GM21529 (cell line): ENCODE measurements around the gene LAMC3.
"Not testable (repeated sequence)": the region's sequence is repeated elsewhere in the genome, so short reads cannot be mapped to it uniquely, and the experiment has no call there.

ENCODE experiments used
- ATAC-seq: cut with Tn5 transposase; IDR thresholded peaks from one replicate; pipeline ENCODE4 v1.9.1; 2021; ENCODE audit not compliant: unreplicated experiment

LAMC3 gene

GRCh38 chr9:131114084-131114535 lies 105.1 kb downstream of the LAMC3 start:
- ATAC-seq: no peak

GRCh38 chr9:131115360-131115742 lies 106.4 kb downstream of the LAMC3 start:
- not testable (repeated sequence) for ATAC-seq

- no peak for ATAC-seq
Observed at GRCh38 chr9:131116281-131117120, 107.5 kb downstream of the LAMC3 start.

DNA sequence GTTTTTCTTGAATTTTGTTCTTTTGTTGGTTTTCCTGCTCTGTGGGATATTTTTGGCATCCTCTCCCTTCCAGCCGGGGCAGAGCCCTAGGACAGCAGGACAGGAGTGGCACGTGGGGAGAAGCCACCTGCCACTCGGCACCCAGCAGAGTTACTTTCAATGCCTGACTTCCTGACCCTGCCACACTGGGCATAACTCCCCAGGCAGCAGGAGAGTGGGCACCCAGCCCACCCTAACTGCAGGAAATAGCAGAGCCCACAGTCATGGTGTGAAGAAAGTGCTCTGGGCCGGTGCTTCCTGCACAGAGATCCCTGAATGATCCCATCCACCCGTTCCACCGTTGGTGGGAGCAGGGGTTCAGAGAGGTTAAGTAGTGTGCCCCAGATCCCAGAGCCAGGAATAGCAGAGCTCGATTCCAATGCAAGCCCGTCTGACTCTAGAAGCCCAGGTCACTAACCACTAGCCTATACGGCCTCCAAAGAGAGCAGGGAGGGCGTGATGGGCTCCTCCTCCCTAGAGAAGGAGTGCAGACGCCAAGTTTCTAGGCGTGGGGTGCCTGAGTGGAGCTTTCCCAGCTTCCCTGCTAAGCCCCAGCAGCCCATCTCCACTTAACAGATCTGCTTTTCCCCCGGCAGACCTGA lies 108.3 kb downstream of the LAMC3 start:
- no peak for ATAC-seq

DNA sequence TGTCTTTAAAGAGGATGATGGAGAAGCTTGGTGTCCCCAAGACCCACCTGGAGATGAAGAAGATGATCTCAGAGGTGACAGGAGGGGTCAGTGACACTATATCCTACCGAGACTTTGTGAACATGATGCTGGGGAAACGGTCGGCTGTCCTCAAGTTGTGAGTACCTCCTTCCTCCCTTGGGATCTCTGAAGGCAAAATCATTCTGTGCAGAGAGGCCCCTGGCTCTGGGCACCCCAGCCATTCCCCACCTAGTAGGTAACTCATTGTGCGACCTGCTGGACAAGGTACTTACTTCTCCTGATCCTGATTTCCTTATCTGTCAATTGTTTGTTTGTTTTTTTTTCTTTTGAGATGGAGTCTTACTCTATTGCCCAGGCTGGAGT lies 108.8 kb downstream of the LAMC3 start:
- ATAC-seq: no peak

- no peak for ATAC-seq
Observed at GRCh38 chr9:131119600-131119999, 110.6 kb downstream of the LAMC3 start.

DNA sequence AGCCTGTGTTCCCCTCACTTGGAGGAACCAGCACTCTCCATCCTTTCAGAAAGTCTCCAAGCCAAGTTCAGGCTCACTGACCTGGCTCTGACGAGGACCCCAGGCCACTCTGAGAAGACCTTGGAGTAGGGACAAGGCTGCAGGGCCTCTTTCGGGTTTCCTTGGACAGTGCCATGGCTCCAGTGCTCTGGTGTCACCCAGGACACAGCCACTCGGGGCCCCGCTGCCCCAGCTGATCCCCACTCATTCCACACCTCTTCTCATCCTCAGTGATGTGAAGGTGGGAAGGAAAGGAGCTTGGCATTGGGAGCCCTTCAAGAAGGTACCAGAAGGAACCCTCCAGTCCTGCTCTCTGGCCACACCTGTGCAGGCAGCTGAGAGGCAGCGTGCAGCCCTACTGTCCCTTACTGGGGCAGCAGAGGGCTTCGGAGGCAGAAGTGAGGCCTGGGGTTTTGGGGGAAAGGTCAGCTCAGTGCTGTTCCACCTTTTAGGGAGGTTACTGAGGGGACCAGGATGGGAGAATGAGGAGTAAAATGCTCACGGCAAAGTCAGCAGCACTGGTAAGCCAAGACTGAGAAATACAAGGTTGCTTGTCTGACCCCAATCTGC lies 111.8 kb downstream of the LAMC3 start:
- ATAC-seq: no peak

DNA sequence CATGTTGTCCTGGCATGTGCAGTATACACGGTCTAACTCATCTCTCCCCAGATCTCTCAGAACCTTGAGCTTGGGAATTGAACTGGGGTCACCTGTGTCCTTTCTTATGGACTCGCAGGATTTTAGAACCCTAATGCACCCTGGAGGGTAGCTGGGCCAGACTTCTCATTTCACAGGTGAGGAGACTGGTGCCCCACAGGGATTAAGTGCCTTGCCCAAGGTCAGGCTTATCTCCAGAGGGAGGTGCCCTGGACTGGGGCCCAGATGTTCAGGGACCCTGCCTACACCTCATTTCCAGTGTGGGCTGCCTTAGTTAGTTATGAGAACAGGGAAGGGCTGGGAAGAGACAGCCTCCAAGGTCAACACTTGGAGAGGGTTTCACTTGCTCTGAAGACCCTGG lies 112.4 kb downstream of the LAMC3 start:
- no peak for ATAC-seq

GRCh38 chr9:131122158-131122557 lies 113.2 kb downstream of the LAMC3 start:
- no peak for ATAC-seq

DNA sequence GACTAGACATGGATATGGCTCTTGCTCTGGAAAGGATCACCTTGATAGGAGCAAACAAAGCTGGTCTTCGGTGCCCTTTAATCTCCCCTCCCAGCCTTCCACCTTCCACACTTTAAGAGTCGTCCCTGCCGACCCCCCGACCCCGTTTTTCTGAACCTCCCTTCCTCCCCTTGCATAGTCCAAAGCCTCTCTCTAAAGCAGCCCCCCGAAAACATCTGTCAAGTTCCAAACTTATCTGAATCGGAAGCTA lies 116.0 kb downstream of the LAMC3 start:
- no peak for ATAC-seq

DNA sequence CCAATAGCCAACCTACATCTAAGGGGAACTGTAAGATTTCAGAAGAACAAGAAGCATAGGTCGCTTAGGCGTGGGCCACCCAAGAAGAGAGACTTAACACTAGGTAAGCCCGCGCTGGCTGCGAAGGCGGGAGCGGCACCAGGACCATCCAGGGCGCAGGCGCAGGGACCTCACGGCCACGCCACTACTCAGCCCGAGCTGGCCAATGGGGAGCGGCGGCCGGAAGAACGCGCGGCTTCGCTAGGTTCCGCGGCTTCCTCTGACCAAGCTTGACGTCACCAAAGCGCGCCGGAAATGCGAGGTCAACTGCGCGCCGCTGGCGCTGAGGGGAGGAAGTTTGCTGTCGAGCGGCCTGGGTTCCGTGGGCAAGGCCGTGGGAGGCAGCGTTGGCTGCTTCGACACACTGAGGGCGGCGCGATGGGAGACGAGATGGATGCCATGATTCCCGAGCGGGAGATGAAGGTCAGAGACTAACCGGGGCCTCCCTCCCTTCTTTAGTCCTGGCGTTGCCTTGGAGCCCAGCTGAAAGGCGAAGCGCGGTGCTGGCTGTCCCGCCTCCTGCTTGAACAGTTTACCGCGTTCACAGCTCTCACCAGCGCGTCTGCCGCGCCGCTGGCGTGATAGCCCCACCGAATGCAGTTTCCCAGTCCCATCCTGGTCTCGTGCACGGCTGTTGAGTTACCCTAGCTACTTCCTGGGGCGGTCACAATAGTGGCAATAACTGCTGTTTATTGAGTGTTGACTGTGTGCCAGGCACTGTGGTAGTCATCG lies 116.5 kb downstream of the LAMC3 start, which contains the start of gene NUP214:
TSS of gene NUP214 (plus strand) at position 299 of the 771 bp plus-strand sequence. CDS start at position 418, 119 bp downstream.
- peak; percentile 94 for ATAC-seq

DNA sequence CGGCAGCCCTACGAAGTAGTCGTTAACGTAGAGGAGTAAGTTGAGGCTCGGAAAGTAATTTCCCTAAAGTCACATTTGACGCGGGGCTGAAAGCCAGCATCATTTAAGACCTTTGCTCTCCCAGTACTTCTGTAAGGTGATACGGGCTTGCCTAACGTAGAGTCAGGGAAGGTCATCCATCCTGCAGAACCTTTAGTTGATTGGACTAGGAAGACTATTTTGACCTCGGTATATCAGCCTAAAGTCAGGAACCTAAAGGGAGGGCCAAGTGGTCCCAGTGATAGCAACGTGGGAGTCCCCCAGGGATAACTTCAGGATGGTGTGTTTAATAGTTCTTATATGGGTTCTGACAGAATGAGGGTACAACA lies 117.1 kb downstream of the LAMC3 start:
- no peak for ATAC-seq

- no peak for ATAC-seq
Observed at GRCh38 chr9:131129183-131129582, 120.2 kb downstream of the LAMC3 start.

GRCh38 chr9:131138676-131139075 lies 129.7 kb downstream of the LAMC3 start:
- ATAC-seq: no peak

GRCh38 chr9:131140112-131140511 lies 131.1 kb downstream of the LAMC3 start:
- no peak for ATAC-seq

DNA sequence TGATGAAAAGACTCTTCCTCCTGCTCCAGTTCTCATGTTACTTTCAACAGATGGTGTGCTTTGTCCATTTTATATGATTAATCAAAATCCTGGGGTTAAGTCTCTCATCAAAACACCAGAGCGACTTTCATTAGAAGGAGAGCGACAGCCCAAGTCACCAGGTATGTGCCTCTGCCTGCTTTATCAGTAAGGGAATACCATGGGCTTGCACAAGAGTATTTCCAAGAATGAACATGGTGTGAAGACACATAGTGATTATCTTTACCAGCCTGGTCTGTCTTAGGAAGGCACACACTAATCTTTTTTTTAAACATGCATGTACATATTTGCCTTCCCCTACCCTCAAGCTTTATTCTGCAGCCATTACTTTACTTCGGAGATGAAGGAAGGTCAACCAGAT lies 131.6 kb downstream of the LAMC3 start:
- ATAC-seq: no peak

GRCh38 chr9:131142160-131142559 lies 133.2 kb downstream of the LAMC3 start:
- no peak for ATAC-seq
